ENCODE data around the gene THSD4.

GRCh38 chr15:71469413-71469812 is 354.1 kb downstream of the THSD4 start:
- TF ChIP-seq CTCF (IDR thresholded peaks at IDR 0.05; ENCODE audit: low read length) (no peak), EZH2 (optimal IDR thresholded peaks at IDR 0.05; ENCODE audit: low read depth, low read length) (no peak), EZH2phosphoT487 (IDR thresholded peaks at IDR 0.05; ENCODE audit: low read length) (no peak)

Measured in MM.1S (cell line).